ENCODE measurements around the gene PNMA6A.

GRCh38 chrX:153059191-153060094 is 12.8 kb upstream of the PNMA6A start:
- no peak for TF ChIP-seq CTCF (IDR thresholded peaks at IDR 0.05; ENCODE audit: insufficient read depth, low read depth, low read length)
- no peak for TF ChIP-seq EZH2 (IDR thresholded peaks at IDR 0.05; ENCODE audit: insufficient read depth, low read length)

Measured in astrocyte (in vitro differentiated cells and primary cell).